GM19438 (cell line): ENCODE data around the gene TNFAIP8L1.
"Not testable (repeated sequence)": the region's sequence is repeated elsewhere in the genome, so short reads cannot be mapped to it uniquely, and the experiment has no call there.

ENCODE experiments used
- ATAC-seq: cut with Tn5 transposase; IDR thresholded peaks from one replicate; pipeline ENCODE4 v1.9.1; 2021; ENCODE audit warnings: low read depth; ENCODE audit not compliant: unreplicated experiment

The TNFAIP8L1 gene

DNA sequence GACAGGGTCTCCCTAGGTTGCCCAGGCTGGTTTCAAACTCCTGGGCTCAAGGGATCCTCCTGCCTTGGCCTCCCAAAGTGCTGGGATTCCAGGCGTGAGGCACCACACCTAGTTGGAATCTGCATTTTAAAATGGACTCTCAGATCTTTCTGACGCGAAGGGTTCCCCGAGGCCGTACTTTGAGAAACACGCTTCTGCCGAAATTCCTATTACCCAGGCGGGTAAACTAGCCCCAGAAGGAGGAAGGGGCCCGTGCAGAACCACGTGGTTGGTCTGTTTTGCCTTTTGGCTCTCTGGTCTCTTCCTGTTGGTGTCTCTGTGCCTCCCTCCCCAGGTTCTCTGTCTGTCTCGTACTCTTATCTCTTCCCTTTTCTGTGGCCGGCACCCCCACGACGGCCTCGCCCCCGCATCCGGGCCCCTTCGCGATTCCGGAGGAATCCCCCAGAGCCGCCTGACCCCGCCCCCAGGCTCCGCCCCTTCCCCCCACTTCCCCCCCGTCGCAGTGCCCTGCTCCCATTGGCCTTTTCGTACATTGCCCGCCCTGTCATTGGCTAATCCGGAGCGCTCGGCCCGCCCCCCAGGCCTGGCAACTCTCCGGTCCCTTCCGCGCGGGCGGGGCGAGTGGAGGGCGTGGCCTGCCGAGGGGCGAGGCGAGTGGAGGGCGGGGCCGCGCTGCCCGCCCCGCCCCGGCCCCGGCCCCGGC lies at the start of gene TNFAIP8L1:
Gene TNFAIP8L1 (plus strand): TSS at position 689 of the 703 bp plus-strand sequence. CDS start 12,354 bp downstream, outside the sequence.
- peak; percentile 72 for ATAC-seq

DNA sequence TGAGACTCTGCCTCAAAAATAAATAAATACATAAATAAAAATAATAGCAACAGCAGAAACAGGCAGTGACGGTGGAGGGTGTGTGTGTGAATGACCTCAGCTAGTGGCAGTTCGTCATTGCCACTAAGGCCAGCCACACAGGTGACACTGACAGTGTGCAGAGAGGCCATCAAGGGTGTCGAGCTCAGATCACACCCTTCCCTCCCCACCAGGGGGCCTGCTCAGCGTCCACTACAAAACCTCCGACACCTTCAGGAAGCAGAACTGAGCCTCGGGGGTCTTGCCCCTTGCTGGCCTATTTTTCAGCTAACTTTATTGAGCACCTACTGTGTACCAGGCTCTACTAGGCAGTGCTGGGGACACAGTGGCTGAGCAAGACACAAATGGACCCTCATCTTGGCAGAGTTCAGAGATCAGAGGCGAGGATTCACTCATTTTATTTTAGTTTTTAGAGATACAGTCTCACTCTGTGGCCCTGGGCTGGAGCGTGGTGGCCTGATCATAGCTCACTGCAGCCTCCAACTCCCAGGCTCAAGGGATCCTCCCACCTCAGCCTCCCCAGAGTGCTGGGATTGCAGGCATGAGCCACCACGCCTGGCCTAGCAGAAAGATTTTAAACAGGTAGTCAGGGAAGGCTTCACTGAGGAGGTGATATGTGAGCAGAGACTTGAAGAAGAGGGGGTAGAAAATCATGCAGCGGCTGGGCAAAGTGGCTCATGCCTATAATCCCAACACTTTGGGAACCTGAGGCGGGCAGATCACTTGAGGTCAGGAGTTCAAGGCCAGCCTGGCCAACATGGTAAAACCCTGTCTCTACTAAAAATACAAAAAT lies 49.5 kb upstream of the TNFAIP8L1 start:
- no peak for ATAC-seq

DNA sequence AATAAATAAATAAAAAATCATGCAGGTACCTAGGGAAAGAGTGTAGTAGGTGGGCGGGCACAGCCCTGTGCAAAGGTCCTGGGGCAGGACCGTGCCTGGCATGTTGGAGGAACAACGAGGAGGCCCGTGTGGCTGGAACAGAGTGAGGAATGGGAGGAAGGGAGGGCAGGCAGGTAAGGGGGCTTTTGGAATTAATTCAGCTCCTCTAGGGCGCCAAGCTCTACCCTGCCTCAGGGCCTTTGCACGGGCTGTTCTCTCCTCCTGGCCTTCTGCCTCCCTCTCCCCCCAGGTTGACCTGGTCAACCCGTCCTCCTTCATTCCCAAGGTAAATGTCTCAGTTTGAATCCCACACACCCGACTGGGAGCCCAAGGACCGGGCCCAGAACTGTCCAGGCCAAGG lies 48.8 kb upstream of the TNFAIP8L1 start:
- ATAC-seq = no peak

DNA sequence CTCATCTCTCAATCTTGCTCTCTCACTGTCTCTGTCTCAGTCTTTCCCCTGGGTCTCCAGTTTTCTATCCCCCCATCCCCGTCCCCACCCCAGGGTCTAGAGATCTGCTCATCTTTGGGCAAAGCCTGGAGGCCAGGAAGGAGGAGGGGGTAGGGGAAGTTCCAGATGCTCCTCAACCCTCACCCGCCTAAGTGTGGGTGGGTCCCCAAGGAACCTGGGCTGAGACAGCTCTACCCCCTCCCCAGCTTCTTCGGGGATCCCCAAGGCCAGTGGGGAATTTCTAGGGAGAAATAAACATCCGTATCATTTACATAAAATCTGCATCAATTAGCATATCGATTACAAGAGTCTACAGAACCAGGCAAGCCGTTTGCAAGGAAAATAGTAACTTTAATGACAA lies 48.0 kb upstream of the TNFAIP8L1 start:
- ATAC-seq = no peak

DNA sequence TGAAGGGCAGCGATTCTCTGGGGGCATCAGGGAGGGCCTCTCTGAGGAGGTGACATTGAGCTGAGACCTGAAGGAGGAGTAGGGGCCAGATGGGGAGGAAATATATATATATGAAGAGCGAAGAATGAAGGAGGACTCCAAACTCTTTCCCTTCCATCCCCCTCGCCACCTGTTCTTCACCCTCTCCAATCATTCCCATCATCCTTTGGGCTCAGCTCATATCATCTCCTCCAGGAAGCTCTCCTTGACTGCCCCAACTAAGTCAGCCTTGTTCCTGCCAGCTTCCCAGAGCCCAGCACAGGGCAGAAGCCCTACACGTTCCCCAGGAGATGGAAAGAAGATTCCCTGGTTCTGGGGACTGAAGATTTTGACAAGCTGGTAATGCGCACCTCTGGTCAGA lies 46.9 kb upstream of the TNFAIP8L1 start:
- ATAC-seq = no peak

DNA sequence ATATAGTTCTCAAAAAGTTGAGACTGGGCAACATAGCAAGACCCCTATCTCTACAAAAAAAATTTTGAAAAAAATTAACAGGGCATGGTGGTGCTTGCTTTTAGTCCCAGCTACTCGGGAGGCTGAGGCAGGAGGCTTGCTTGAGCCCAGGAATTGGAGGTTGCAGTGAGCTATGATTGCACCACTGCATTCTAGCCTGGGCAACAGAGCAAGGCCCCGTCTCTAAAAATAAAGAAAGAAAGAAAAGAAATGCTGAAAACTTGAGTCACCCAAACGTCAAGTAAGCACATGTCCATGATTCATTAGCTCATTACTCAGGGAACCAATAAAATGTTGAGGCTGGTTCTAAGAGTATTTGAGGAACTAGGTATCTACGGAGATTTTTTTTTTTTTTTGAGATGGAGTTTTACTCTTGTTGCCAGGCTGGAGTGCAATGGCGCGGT lies 45.9 kb upstream of the TNFAIP8L1 start:
- no peak for ATAC-seq

DNA sequence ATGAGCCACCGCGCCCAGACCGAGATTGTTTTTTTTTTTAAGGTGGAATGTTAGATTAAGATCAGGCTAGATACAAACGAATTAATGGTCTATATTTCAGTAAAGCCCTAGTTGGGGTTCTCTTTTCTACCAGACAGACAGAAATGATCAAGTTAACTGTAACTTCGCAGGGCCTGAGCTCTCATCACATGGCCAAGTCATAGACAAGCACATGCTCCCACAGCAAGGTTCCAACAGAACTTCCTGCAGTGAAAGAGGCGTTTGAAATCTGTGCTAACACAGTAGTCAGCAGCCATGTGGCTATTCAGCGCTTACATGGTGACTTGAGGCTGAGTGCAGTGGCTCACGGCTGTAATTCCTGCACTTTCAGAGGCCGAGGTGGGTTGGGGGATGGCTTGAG lies 45.1 kb upstream of the TNFAIP8L1 start:
- no peak for ATAC-seq

DNA sequence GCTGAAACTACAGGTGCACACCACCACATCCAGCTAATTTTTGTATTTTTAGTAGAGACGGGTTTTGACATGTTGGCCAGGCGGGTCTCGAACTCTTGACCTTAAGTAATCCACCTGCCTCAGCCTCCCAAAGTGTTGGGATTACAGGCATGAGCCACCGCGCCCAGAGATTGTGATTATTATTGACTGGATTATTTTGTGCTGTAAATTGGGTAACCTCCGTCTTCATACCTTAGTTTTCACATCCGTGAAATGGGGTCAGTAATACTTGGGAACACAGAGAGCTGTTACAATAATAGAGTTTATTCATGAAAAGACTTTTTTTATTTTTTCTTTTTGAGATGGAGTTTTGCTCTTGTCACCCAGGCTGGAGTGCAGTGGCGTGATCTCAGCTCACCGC lies 44.2 kb upstream of the TNFAIP8L1 start:
- not testable (repeated sequence) for ATAC-seq

DNA sequence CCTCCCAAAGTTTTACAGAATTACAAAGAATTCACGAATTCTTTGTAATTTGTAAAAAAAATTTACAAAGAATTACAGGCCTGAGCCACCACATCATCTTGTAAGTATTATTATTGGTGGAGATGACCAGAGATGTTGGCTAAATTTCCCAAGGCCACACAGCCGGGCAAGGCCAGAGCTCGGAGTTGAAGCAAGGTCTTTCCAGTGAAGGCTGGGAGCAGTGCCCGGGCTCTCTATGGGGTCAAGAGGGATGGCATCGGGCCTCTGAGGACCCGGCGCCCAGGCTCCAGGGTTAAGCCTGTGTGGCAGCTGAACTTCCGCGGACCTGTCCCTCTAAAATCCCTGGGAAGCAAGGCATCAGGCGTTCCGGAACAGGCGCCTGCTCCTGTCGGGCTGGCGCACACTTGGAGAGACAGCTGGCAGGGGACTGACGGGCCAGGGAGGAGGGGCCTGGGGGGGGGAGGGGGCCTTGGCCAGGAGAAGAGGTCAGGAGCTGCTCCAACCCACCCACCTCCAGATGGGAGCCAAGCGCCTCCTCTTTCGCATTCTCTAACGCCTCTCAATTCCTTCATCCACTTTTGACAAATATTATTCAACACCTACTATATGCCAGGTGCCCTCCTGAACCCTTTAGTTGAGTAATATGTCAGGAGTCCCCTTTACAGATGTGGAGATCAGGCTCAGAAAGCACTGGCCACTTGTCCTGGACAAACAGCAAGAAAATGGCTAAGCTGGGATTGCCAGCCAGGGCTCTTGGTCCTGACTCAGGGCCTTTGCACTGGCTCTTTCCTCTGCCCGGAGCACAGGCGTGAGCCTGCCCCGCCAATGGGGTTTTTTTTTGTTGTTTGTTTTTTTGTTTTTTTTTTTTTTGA lies 43.0 kb upstream of the TNFAIP8L1 start:
- ATAC-seq = no peak

DNA sequence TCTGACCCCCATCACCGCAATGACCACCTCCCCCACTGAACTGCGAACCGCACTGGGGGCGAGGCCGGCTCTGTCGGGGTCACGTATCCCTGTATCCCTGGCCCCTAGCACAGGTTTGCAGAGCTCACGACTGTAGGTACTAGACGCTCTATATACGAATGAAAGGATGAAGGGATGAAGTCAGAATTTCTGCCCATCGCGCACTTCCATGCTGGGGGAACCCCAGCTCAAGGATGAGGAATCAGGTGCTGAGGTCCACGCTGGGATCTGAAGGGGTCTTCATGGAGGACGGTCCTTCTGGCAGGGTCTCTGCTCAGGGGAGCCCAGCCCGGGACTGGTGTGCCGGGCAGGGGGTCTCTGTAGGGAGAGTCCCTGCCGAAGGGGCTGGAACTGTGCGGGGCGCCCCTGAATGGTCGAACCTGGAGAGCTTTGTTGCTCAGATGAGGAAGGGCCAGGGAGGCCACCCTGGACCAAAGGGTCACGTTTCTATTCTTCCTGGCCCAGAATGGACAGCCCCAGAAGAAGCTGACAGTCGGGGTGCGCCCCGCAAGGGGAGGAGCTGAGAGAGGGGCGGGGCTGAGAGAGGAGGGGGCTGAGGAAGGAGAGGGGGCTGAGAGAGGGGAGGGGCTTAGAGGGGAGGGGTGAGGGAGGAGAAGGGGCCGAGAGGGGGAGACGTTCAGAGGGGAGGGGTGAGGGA lies 41.9 kb upstream of the TNFAIP8L1 start:
- no peak for ATAC-seq

DNA sequence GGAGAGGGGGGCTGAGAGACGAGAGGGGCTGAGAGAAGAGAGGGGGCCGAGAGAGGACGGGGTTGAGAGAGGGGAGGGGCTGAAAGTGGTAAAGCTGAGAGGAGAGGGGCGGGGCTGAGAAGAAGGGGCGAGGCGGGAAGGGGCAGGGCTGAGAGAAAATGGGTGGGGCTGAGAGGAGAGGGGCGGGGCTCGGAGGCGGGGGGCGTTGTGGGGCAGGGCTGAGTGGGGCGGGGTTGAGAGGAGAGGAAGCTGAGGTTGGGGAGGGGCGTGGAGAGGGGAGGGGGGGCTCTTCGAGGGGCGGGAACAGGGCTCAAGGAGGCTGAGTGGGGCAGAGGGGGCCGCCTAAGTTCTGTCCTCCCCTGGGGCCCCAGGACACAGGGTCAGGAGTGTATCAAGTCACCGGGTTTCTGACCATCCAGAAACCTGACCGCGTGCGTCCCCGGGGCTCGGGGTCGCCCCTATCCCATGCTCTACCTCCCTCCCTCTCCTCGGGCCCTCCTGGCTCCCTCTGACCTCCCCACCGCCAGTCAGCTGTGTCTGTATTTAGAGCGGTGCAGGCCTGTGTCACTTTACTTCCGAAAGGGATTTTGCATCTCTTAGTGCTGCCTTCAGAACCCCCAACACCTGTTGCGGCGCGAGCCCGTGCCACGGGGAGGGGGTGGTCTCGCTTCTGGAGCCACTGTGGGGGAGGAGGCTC lies 41.2 kb upstream of the TNFAIP8L1 start:
- ATAC-seq = no peak

DNA sequence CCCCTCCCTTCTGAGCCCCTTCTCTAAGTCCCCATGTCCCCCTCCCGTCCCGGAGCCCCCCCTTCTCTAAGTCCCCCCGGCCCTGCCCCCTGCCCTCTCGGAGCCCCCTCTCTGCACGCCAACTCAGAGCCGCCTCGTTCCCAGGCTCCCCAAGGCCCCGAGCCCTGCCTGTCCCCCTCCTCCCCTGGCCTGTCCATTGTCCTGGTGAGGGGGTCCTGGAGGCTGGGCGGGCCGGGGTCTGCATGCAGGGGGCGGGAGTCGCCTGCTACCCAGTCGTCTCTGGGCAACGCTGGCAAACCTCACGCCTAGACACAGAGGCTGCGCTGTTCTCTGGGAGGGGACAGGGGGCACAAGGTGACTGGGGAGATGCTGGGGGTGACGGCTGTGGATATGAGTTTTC lies 40.6 kb upstream of the TNFAIP8L1 start:
- ATAC-seq = no peak

DNA sequence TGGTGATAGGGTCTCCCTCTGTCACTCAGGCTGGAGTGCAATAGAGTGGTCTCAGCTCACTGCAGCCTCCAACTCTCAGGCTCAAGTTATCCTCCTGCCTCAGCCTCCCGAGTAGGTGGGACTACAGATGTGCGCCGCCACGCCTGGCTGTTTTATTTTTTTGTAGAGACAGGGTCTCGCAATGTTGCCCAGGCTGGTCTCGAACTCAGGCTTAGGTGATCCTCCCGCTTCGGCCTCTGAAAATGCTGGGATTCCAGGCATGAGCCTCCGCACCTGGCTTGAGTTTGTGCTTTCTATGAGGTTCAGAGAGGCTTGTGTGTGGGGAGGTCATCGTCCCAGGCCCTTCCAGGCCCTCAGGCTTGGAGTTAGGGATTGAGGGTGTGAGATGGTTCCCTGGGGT lies 39.2 kb upstream of the TNFAIP8L1 start:
- ATAC-seq = no peak

DNA sequence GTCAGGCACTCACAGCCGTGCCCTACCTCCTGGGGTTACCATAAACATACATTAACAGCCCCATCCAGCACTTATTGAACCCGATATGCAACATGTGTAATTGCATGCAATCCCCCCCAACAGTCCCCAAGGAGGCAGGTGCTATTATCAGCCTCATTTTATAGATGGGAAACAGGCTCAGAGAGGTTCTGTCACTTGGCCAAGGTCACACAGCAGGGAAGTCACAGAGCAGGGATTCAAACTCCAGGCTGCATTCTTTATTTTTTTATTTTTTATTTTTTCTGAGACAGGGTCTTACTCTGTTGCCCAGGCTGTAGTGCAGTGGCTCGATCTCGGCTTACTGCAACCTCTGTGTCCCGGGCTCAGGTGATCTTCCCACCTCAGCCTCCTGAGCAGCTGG lies 38.4 kb upstream of the TNFAIP8L1 start:
- ATAC-seq = no peak

DNA sequence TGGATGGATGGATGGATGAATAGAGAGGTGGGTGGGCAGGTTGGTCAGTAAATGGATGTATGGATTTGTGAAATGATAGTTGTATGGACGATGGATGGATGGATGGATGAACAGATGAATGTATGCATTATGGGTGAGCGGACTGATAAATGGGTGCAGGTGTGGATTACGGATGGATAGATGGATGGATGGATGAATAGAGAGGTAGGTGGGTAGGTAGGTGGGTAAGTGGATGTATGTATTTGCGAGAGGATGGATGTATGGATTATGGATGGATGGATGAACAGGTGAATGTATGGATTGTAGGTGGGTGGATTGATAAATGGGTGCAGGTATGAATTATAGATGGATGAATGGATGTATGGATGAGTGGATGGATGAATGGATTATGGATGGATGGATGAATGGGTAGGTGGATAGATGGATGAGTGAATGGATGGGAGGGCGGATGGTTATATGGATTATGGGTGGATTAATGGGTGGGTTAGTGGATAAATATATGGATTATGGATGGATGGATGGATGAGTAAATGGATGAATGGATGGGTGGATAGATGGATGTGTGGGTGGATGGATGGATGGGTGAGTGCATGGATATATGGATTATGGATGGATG lies 37.0 kb upstream of the TNFAIP8L1 start:
- no peak for ATAC-seq

DNA sequence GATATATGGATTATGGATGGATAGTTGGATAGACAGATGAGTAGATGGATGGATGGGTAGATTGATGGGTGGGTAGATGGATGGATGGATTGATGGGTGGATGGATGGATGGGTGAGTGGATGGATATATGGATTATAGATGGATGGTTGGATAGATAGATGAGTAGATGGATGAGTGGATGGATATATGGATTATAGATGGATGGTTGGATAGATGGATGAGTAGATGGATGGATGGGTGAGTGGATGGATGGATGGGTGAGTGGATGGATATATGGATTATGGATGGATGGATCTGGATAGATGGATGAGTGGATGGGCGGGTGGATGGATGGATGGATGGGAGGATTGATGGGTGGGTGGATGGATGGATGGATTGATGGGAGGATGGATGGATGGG lies 36.4 kb upstream of the TNFAIP8L1 start:
- no peak for ATAC-seq

DNA sequence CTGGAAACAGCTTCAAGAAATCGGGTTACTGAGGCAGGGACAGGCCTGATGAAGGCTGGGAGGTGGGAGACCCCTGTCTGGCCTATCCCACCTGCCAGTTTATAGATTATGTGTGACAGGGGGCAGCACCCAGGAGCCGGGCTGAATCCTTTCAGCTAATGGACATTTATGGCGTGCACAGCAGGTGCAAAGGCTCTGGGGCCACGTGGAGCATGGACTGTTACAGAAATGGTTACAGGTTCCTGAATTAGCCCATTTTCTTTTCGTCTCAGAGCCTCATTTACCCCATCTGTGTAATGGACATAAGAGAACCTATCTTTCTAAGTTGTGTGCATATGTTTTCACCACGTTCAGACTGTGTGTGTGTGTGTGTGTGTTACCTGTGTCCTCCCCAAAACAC lies 34.4 kb upstream of the TNFAIP8L1 start:
- ATAC-seq = no peak

DNA sequence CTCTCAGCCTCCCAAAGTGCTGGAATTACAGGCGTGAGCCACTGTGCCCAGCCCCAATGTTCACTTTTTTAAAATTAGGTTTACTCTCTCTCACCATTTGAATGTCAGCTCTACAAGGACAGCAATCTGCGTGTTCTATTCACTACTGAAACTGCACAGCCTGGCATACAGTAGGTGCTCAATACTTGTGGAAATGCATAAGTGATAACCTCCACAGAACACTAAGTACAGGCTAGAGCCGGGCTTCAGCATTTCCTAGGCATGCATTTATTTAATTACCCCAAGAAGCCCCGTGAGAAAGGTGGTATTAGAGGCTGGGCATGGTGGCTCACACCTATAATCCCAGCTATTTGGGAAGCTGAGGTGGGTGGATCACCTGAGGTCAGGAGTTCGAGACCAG lies 33.1 kb upstream of the TNFAIP8L1 start:
- no peak for ATAC-seq

DNA sequence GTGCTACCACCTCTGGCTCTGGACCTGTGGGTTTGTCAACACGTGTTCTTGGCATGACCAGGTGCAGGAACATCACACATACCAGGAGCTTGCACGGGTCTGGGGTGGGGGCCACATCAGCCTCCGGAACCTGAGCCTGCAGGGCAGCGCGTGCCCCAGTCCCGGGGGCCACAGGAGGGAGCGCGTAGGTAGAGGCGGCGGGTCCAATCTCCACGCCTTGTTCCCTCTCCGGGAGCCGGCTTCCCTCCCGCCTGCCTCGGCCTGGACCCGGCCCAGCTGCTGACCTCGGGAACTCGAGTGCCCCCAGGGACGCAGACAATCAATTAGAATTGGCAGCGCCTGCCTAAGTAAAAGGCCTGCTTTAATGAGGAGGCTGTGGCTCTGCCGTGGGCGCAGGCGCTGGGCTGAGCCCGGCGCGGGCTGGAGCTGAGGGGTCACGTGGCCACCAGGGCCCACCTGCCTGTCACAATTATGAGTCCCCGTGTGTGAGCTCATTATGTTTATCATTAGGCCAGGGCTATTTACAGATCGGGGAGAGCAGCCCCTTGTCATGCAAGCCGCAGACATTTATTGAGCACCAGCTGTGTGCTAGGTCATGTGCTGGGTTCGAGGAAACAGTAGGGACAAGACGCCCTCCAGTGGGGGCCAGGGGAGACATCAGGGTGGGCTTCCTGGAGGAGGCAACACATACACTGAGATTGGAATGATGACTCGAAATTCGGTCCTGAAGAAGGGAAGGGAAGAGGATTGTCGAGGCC lies 32.2 kb upstream of the TNFAIP8L1 start:
- ATAC-seq = no peak
